CD4-positive, alpha-beta T cell treated with Interleukin-21 for 1 hour (primary cell): ENCODE results near the gene RNF31.

ENCODE experiments used
- DNase-seq: peaks from one replicate; pipeline ENCODE4 v3.0.0-alpha.2; 2020

Gene RNF31

GRCh38 chr14:24204163-24205146 lies 57.2 kb downstream of the RNF31 start:
- DNase-seq = no peak

DNA sequence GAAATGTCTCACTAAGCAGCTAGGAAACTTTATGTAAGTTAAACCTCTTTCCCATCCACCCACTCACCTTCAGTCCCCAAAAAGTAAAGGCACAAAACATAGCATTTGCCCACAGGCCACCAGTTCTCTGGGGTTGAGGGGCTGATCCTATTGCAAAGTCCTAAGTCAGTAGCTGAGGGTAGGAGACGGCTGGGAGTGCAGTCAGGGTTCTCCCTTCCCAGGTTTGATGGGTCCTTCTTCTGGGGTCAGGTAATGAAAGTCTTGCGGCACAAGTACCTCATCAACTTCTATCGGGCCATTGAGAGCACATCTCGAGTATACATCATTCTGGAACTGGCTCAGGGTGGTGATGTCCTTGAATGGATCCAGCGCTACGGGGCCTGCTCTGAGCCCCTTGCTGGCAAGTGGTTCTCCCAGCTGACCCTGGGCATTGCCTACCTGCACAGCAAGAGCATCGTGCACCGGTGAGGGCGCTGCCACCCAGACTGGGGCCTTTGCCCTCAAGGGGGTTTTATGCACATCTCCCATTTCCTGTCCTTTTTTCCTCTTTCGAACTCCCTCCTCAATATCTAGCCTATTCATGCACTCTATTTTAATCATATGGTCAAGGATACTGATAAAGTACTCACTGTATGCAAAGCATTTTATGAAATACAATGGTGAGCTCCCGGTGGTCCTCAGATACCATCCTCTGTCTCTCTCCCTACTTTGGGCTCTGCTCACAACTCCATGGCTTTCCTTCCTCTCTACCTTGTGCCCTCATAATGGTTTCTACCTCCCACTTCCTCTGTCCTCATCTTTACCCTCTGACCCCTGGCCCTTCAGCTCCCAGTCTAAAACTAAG lies 59.2 kb downstream of the RNF31 start:
- no peak for DNase-seq

DNA sequence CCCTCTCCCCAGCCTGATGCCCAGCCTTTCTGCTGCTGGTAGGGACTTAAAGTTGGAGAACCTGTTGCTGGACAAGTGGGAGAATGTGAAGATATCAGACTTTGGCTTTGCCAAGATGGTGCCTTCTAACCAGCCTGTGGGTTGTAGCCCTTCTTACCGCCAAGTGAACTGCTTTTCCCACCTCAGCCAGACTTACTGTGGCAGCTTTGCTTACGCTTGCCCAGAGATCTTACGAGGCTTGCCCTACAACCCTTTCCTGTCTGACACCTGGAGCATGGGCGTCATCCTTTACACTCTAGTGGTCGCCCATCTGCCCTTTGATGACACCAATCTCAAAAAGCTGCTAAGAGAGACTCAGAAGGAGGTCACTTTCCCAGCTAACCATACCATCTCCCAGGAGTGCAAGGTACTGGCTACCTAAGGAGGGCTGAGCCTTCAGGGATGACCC lies 59.8 kb downstream of the RNF31 start:
- no peak for DNase-seq

DNA sequence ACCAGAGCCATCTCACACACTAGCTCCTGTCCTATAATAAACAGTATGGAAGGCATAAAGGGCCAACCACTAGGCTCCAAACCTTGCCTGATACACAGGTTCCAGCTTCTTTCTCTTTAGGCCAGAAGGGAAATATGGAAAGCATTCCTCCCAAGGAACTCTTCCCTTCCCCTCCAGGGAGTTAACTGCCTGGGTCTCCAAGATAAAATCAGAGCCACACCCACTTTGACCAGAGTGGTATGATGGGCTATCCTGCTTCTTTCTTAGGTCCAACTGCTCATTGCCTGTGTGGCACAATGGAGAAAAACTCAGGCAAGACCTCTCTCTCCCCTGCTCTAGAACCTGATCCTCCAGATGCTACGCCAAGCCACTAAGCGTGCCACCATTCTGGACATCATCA lies 60.3 kb downstream of the RNF31 start:
- DNase-seq = no peak
